Thoracic aorta (tissue), 2 donors: ENCODE results near the gene VPS54. TPM values are rescaled to one million over a fixed set of nuclear protein-coding genes. Genes with fewer than 3 reads are reported as not detected.
"Not testable (repeated sequence)": the region's sequence is repeated elsewhere in the genome, so short reads cannot be mapped to it uniquely, and the experiment has no call there.

ENCODE experiments used
- ATAC-seq: fragments of 150-250 bp; one replicate; pipeline ENCODE4 v1.8.0; 2017; ENCODE audit warnings: low read depth; ENCODE audit not compliant: insufficient number of reproducible peaks, low FRiP score
- DNase-seq: peaks from one replicate; pipeline ENCODE4 v3.0.0-alpha.2; 2020; ENCODE audit warnings: low spot score
- H3K27ac ChIP-seq, 2 donors: fragments of 200-600 bp; sonication (generic); 1 replicate in 1 of 2; 2 replicates in 1 of 2; pipeline ENCODE4 v1.5.1; 2016; ENCODE audit warnings: mild to moderate bottlenecking in 2 of 2, moderate library complexity in 2 of 2
- H3K27me3 ChIP-seq: fragments of 200-600 bp; sonication (generic); replicated peaks from 2 replicates; pipeline ENCODE4 v1.6.0; 2016; ENCODE audit warnings: mild to moderate bottlenecking; ENCODE audit not compliant: insufficient read depth
- H3K36me3 ChIP-seq: fragments of 200-600 bp; sonication (generic); one replicate; pipeline ENCODE4 v1.5.1; 2016
- H3K4me1 ChIP-seq, 2 donors: fragments of 200-600 bp; sonication (generic); 1 replicate in 1 of 2; 2 replicates in 1 of 2; pipeline versions ENCODE4 v1.5.1 to v1.6.0; 2016; ENCODE audit warnings: low read depth in 2 of 2, mild to moderate bottlenecking in 1 of 2; ENCODE audit not compliant: control insufficient read depth in 1 of 2
- H3K4me3 ChIP-seq: fragments of 200-600 bp; sonication (generic); 2 replicates; pipeline ENCODE4 v1.5.1; 2016; ENCODE audit warnings: mild to moderate bottlenecking
- H3K9me3 ChIP-seq: fragments of 200-600 bp; sonication (generic); 2 replicates; pipeline ENCODE4 v1.5.1; 2016
- total RNA-seq, 2 donors: library from RNA; depleted of rRNA; stranded (reverse); fragments of >200 nt; gene quantifications; one replicate each; pipeline versions ENCODE4 v1.1.0 to v1.2.3, GENCODE V29; 2016
- TF ChIP-seq, protein P1 (sequence below): fragments of 200-600 bp; sonication (generic); IDR thresholded peaks from one replicate; pipeline ENCODE4 v1.5.1; 2019; ENCODE audit warnings: antibody characterized with exemption

VPS54 gene
- total RNA-seq, 2 donors from 2014 or later: 20.0 to 22.1 TPM

DNA sequence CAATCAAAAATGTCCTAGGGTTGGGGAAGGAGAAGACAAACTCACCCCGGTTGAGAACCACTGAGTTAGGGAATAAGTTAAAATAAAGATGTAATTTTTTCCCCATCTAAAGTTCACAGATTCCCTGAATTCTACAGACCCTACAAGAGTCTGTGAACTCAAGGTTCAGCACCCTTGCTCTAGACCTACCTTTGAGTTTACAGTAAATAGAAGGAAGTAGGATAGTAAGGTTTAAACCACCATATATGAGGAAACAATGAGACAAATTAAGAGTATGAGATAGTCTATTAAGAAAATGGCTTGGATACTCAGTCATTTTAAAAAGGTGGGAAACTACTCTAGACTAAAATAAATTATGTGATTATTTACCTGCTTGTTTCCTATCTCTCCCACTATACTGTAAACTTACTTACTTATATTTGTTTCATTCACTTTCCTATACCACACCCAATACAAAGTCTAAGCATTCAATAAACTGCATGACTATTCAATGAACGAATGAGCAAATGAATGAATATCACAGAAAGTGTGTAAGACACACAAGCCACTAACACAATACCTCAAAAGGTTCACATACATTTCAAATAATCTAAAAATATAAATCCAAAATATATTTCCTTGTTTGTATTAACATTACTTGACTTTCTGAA, 13.4 kb downstream of the VPS54 start:
- TF ChIP-seq, protein P1, sequence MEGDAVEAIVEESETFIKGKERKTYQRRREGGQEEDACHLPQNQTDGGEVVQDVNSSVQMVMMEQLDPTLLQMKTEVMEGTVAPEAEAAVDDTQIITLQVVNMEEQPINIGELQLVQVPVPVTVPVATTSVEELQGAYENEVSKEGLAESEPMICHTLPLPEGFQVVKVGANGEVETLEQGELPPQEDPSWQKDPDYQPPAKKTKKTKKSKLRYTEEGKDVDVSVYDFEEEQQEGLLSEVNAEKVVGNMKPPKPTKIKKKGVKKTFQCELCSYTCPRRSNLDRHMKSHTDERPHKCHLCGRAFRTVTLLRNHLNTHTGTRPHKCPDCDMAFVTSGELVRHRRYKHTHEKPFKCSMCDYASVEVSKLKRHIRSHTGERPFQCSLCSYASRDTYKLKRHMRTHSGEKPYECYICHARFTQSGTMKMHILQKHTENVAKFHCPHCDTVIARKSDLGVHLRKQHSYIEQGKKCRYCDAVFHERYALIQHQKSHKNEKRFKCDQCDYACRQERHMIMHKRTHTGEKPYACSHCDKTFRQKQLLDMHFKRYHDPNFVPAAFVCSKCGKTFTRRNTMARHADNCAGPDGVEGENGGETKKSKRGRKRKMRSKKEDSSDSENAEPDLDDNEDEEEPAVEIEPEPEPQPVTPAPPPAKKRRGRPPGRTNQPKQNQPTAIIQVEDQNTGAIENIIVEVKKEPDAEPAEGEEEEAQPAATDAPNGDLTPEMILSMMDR: no peak
- ATAC-seq (no peak), DNase-seq (no peak)
- H3K27me3 ChIP-seq: no peaks in the 10 kb centered on the region
- H3K4me3 ChIP-seq: no peak overlapping the region
- no peaks in the 10 kb centered on the region for H3K9me3 ChIP-seq
- no peaks in the 10 kb centered on the region for H3K36me3 ChIP-seq
- H3K27ac ChIP-seq: no peak overlapping the region
- H3K4me1 ChIP-seq: peaks cover 0 to 5% of the 10 kb centered on the region in 2 donors

DNA sequence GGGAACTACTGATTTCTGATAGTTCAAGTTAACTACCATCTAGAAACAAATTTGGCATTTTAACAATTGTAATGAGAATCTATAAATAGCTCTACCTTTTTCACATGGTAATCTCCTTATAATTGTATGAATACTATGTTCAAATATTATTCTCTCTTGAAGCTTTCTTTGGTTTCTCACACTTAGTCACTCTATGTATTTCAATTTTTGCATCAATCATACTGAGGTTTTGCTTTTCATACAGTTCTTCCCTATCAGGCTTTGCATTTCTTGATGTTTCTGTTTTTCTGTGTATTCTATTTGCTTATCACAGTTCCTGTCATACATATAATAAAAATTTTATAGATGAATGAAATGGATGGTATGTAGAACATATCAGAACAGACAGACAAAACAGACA, 16.0 kb downstream of the VPS54 start:
- no peak overlapping the region for H3K4me3 ChIP-seq
- peaks cover 0 to 5% of the 10 kb centered on the region in 2 donors for H3K4me1 ChIP-seq
- no peaks in the 10 kb centered on the region for H3K36me3 ChIP-seq
- DNase-seq: no peak
- no peak overlapping the region for H3K27ac ChIP-seq
- TF ChIP-seq, protein P1: no peak
- H3K9me3 ChIP-seq: no peaks in the 10 kb centered on the region
- ATAC-seq: no peak
- H3K27me3 ChIP-seq: no peaks in the 10 kb centered on the region

DNA sequence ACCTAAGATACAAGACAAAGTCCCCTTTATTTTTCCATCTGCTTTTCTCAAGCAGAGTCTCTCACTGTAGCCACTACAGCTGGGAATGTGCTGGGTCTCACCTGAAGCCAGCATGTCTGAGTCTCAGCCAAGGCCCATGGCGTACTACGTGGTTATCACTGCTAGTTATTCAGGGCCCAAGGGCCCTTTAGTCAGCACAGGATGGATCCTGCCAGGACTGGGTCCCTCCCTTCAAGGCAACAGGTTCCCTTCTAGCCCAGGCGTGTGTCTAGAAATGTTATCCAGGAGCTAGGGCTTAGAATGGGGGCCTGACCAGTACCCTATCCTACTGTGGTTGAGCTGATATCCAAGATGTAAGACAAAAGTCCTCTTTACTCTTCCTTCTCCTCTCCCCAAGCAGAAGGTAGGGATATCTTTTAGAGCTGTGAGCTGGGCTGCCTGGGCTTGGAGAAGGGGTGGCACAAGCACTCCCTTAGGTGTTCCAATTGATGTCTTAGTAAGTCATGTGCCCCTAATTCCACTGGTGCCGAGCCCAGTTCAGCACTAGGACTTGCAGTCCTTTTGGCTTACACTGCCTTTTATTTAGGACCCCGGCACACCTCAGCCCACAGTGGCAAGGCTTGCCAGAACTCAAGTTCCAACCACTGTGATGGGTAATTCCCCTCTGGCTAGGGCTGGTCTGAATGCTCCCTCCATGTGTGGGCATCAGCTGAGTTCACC, 17.7 kb downstream of the VPS54 start:
- Histone ChIP-seq H3K27me3 (no peaks in the 10 kb centered on the region), H3K4me1 (peaks cover 0 to 5% of the 10 kb centered on the region in 2 donors), H3K36me3 (no peaks in the 10 kb centered on the region), H3K4me3 (no peak overlapping the region), H3K27ac (no peak overlapping the region), H3K9me3 (no peaks in the 10 kb centered on the region)
- DNase-seq (no peak), ATAC-seq (no peak)
- TF ChIP-seq, protein P1: no peak

DNA sequence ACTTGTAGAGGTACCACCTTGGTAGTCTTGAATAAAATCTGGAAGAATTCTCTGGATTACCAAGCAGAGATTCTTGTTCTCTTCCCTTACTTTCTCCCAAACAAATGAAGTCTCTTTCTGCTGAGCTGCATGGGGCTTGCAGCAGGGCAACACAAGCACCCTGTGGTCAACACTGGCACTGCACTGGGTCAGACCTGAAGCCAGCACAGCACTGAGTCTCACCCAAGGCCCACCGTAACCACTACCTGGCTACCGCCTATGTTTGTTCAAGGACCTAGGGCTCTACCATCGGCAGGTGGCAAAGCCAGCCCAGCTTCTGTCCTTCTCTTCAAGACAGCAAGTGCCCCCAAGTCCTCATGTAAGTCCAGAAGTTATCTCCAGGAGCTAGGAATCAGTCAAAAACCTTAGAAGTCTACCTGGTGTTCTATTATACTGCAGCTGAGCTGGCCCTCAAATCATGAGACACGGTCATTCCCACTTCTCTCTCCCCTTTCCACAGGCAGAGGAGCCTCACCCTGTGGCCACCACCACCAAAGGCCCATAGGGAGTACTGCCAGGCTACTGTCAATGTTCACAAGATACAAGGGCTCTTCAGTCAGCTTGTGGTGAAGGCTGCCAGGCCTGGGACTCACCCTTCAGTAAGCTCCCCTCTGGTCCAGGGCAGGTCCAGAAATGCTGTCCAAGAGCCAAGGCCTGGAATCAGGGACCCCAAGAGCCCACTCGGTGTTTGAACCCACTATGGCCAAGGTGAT, 18.4 kb downstream of the VPS54 start:
- H3K4me3 ChIP-seq: no peak overlapping the region
- TF ChIP-seq, protein P1: peak; percentile 19
- ATAC-seq: no peak

DNA sequence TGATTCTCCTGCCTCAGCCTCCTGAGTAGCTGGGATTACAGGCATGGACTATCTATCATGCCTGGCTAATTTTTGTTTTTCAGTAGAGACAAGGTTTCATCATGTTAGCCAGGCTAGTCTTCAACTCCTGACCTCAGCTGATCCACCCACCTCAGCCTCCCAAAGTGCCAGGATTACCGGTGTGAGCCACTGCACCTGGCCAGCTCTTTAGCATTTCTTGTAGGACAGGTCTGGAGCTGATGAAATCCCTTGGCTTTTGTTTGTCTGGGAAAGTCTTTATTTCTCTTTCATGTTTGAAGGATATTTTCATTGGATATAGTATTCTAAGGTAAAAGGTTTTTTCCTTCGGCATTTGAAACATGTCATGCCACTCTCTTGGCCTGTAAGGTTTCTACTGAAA, 20.2 kb downstream of the VPS54 start:
- H3K36me3 ChIP-seq: no peaks in the 10 kb centered on the region
- TF ChIP-seq, protein P1: no peak
- peaks cover 0 to 5% of the 10 kb centered on the region in 2 donors for H3K4me1 ChIP-seq
- H3K27ac ChIP-seq: no peak overlapping the region
- ATAC-seq (no peak), DNase-seq (no peak)
- H3K9me3 ChIP-seq: no peaks in the 10 kb centered on the region
- no peak overlapping the region for H3K4me3 ChIP-seq
- H3K27me3 ChIP-seq: no peaks in the 10 kb centered on the region

More for the DNA sequence above, 18.4 kb downstream of the VPS54 start:
- no peak for DNase-seq
- H3K27me3 ChIP-seq: no peaks in the 10 kb centered on the region
- H3K36me3 ChIP-seq: no peaks in the 10 kb centered on the region
- peaks cover 0 to 5% of the 10 kb centered on the region in 2 donors for H3K4me1 ChIP-seq
- no peak overlapping the region for H3K27ac ChIP-seq
- H3K9me3 ChIP-seq: no peaks in the 10 kb centered on the region

DNA sequence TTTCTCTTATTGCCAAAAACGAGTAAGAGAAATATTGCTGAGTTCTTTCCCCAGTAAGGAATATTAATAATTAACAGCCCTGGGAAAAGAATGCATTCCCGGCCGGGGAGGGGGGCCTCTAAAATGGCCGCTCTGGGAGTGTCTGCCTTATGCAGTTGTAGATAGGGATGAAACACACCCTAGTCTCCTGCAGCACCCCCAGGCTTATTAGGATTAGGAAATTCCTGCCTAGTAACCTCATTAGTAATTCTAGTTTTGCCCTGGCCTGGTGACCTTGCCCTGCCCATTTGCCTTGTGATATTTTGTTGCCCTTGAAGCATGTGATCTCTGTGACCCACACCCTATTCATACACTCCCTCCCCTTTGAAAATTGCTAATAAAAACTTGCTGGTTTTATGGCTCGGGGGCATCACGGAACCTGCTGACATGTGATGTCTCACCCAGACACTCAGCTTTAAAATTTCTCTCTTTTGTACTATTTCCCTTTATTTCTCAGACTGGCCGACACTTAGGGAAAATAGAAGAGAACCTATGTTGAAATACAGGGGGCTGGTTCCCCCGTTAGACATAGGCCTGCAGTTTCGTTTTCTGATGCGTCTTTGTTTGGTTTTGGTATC, 22.5 kb downstream of the VPS54 start:
- not testable (repeated sequence) for H3K4me1 ChIP-seq, H3K4me3 ChIP-seq, H3K36me3 ChIP-seq, H3K27ac ChIP-seq, H3K27me3 ChIP-seq, DNase-seq, ATAC-seq, H3K9me3 ChIP-seq

DNA sequence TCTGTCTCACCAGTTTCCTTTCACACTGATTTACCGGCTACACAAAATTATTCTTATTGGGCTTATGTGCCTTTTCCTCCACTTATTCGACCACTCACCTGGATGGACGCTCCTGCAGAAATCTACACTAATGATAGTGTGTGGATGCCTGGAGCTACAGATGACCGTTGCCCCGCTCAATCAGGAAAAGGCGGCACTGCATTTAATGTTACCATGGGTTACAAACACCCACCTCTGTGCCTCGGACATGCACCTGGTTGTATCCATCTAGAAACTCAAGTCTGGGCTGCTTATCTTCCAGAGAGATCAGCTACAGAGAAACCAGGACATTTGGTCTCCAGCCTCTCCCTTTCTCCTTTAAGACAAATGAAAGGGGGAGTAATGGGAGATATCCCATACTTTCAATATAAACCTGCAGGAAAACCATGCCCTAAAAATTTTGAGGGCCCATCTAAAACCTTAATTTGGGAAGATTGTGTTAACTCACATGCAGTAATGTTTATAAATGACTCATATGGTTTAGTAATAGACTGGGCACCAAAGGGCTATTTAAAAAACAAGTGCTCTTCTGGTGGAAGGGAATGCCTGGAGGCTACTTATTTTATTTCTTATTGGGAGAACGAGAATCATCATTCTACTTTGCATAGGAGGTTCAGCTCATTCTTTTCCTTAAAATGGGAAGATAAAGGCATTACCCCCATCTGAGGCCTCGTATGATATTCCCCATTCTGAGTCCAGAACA, 24.7 kb downstream of the VPS54 start:
- not testable (repeated sequence) for H3K4me3 ChIP-seq, H3K27ac ChIP-seq, H3K4me1 ChIP-seq, DNase-seq, ATAC-seq, H3K36me3 ChIP-seq, H3K9me3 ChIP-seq, H3K27me3 ChIP-seq
